ENCODE results near the gene SND1. TPM values are rescaled to one million over a fixed set of nuclear protein-coding genes. Genes with fewer than 3 reads are reported as not detected.

SND1 gene
- total RNA-seq, 1 experiment from 2014 or later = 218 TPM

DNA sequence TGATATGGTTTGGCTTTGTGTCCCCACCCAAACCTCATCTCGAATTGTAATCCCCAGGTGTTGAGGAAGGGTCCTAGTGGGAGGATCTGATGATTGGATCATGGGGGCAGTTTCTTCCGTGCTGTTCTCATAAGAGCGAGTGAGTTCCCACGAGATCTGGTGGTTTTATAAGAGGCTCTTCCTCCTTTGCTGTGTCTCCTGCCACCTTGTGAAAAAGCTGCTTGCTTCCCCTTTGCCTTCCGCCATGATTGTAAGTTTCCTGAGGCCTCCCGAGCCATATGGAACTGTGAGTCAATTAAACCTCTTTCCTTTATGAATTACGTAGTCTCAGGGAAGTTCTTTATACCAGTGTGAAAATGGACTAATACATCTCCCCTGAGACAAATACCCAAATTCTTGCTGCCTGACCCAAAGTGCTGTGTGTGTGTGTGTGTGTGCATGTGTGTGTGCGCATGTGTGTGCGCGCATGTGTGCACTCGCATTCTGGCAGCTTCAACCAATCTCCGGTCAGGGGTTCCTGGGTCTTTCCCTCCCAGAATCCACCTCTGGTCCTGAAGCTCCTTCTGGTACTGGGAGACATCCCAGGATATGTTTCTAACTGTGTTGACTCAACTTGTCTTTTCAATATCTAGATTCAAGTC is 477.4 kb downstream of the SND1 start:
- no peak overlapping the region for H3K14ac ChIP-seq (ENCODE audit: insufficient read depth, low read length)
- no peaks in the 10 kb centered on the region for H3K79me2 ChIP-seq (ENCODE audit: insufficient read depth, low read length)
- no peak overlapping the region for H2BK12ac ChIP-seq (ENCODE audit: insufficient read length, low read depth, low read length)
- no peak overlapping the region for H4K5ac ChIP-seq (ENCODE audit: insufficient read length, low read depth, low read length)
- H3K23me2 ChIP-seq (ENCODE audit: insufficient read length, low read depth, low read length, poor library complexity, severe bottlenecking) = no peaks in the 10 kb centered on the region
- no peak overlapping the region for H4K91ac ChIP-seq (ENCODE audit: insufficient read length, low read depth, low read length)
- no peak for DNase-seq
- TF ChIP-seq, protein P1, sequence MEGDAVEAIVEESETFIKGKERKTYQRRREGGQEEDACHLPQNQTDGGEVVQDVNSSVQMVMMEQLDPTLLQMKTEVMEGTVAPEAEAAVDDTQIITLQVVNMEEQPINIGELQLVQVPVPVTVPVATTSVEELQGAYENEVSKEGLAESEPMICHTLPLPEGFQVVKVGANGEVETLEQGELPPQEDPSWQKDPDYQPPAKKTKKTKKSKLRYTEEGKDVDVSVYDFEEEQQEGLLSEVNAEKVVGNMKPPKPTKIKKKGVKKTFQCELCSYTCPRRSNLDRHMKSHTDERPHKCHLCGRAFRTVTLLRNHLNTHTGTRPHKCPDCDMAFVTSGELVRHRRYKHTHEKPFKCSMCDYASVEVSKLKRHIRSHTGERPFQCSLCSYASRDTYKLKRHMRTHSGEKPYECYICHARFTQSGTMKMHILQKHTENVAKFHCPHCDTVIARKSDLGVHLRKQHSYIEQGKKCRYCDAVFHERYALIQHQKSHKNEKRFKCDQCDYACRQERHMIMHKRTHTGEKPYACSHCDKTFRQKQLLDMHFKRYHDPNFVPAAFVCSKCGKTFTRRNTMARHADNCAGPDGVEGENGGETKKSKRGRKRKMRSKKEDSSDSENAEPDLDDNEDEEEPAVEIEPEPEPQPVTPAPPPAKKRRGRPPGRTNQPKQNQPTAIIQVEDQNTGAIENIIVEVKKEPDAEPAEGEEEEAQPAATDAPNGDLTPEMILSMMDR (conservative IDR thresholded peaks at IDR 0.05) = no peak
- H3K27me3 ChIP-seq (ENCODE audit: insufficient read depth, low read length) = peaks cover 2% of the 10 kb centered on the region; the same call in 1 of the 2 replicates
- no peak overlapping the region for H3K27ac Mint-ChIP-seq
- H3K27me3 Mint-ChIP-seq (ENCODE audit: low read depth) = peaks cover 9% of the 10 kb centered on the region
- H2BK20ac ChIP-seq (ENCODE audit: low read depth, low read length, poor library complexity, severe bottlenecking) = no peak overlapping the region
- H4K20me1 ChIP-seq (ENCODE audit: control insufficient read depth, insufficient read depth, insufficient read length) = no peaks in the 10 kb centered on the region
- H3K4me3 Mint-ChIP-seq = no peak overlapping the region
- WGBS (ENCODE audit: extremely low coverage, insufficient read length, low lambda C conversion rate) = no CpG with 5 or more reads among the region's 12 CpGs
- H2BK15ac ChIP-seq (ENCODE audit: low read depth, low read length) = no peak overlapping the region
- H3K4ac ChIP-seq (ENCODE audit: low read depth, low read length) = no peak overlapping the region
- H3K18ac ChIP-seq (ENCODE audit: insufficient read length, low read depth, low read length) = no peak overlapping the region
- H3K27ac ChIP-seq (ENCODE audit: insufficient read length, low read depth, low read length) = no peak overlapping the region
- H3K4me2 ChIP-seq (ENCODE audit: insufficient read depth, insufficient read length, low read length) = no peak overlapping the region
- no peak overlapping the region for H3T11ph ChIP-seq (ENCODE audit: low read length)
- H3K56ac ChIP-seq (ENCODE audit: insufficient read length, low read depth, low read length) = no peak overlapping the region
- H4K8ac ChIP-seq (replicated peaks; ENCODE audit: insufficient read length, low read depth, low read length) = no peak overlapping the region
- no peaks in the 10 kb centered on the region for H3K36me3 Mint-ChIP-seq (ENCODE audit: insufficient read depth in 1 of 3, low read depth in 3 of 3)
- H2BK5ac ChIP-seq (ENCODE audit: insufficient read length, low read length) = no peak overlapping the region
- H3K9me3 ChIP-seq (ENCODE audit: control insufficient read depth, low read depth, low read length) = no peaks in the 10 kb centered on the region
- no peaks in the 10 kb centered on the region for H3K79me1 ChIP-seq (ENCODE audit: insufficient read depth, low read depth, low read length, poor library complexity, severe bottlenecking)
- H2BK120ac ChIP-seq (ENCODE audit: low read depth, low read length, poor library complexity, severe bottlenecking) = no peak overlapping the region
- no peak overlapping the region for H3K9ac ChIP-seq (ENCODE audit: extremely low read depth, insufficient read length, low read length)
- H3K9me3 Mint-ChIP-seq = no peaks in the 10 kb centered on the region
- H3K4me1 Mint-ChIP-seq = peaks cover 0 to 2% of the 10 kb centered on the region in 2 experiments; a peak in 2 of 4 replicates
- no peak overlapping the region for H2AK5ac ChIP-seq (ENCODE audit: insufficient read length, low read length)
- H3K23ac ChIP-seq (ENCODE audit: insufficient read length, low read depth, low read length) = no peak overlapping the region
- H3K4me1 ChIP-seq (ENCODE audit: insufficient read depth, low read length) = no peaks in the 10 kb centered on the region
- no peak overlapping the region for H2AFZ ChIP-seq (ENCODE audit: low read length)

Measured in H9 (cell line).